Measurements from ENCODE around the gene RASSF5. TPM values are rescaled to one million over a fixed set of nuclear protein-coding genes. Genes with fewer than 3 reads are reported as not detected.

The RASSF5 gene
- total RNA-seq, 4 donors from 2014 or later: 6.6 to 23.0 (median 10.5) TPM

GRCh38 chr1:206558794-206559671, 51.7 kb downstream of the RASSF5 start:
- 60% methylated on average over 6 of the region's 6 CpGs for WGBS
- no peak for DNase-seq (ENCODE audit: extremely low spot score)
- H3K4me3 ChIP-seq: peak overlapping the region; percentile 54 to 67 (median 65)
- intact Hi-C loops (cut with DNase I): no loop called here
- peaks cover 47 to 76% (median 68%) of the 10 kb centered on the region in 4 donors for H3K4me1 ChIP-seq
- H3K27ac ChIP-seq (replicated peaks in 1 of 4): peak overlapping the region; percentile 50 to 81 (median 78)
- TF ChIP-seq POLR2A (IDR thresholded peaks at IDR 0.05; ENCODE audit: low read depth) (no peak), EP300 (IDR thresholded peaks at IDR 0.05) (no peak), POLR2AphosphoS5 (IDR thresholded peaks at IDR 0.05) (no peak), CTCF (IDR thresholded peaks at IDR 0.05) (no peak)
- no peaks in the 10 kb centered on the region for H3K27me3 ChIP-seq
- no peaks in the 10 kb centered on the region for H3K9me3 ChIP-seq
- H3K36me3 ChIP-seq: no peaks in the 10 kb centered on the region

- H3K4me1 ChIP-seq: peaks cover 47 to 72% (median 63%) of the 10 kb centered on the region in 4 donors
- peak overlapping the region; percentile 50 to 81 (median 78) for H3K27ac ChIP-seq (replicated peaks in 1 of 4)
- 68% methylated on average over 5 of the region's 5 CpGs for WGBS
- DNase-seq (ENCODE audit: extremely low spot score): no peak
- peak overlapping the region in 3 of 4 donors; percentile 54 to 67 (median 67) for H3K4me3 ChIP-seq
- intact Hi-C loops (cut with DNase I): no loop called here
- TF ChIP-seq POLR2AphosphoS5 (IDR thresholded peaks at IDR 0.05) (no peak), EP300 (IDR thresholded peaks at IDR 0.05) (no peak), POLR2A (IDR thresholded peaks at IDR 0.05; ENCODE audit: low read depth) (no peak), CTCF (IDR thresholded peaks at IDR 0.05) (no peak)
- no peaks in the 10 kb centered on the region for H3K9me3 ChIP-seq
- H3K27me3 ChIP-seq: no peaks in the 10 kb centered on the region
- no peaks in the 10 kb centered on the region for H3K36me3 ChIP-seq
Observed at GRCh38 chr1:206559672-206559995, 52.3 kb downstream of the RASSF5 start.

GRCh38 chr1:206560007-206560716, 52.8 kb downstream of the RASSF5 start:
- 52% methylated on average over 10 of the region's 10 CpGs for WGBS
- no peaks in the 10 kb centered on the region for H3K27me3 ChIP-seq
- peak overlapping the region; percentile 50 to 81 (median 78) for H3K27ac ChIP-seq (replicated peaks in 1 of 4)

GRCh38 chr1:206563367-206564207, 56.3 kb downstream of the RASSF5 start:
- H3K9me3 ChIP-seq: no peaks in the 10 kb centered on the region
- peaks cover 21 to 32% (median 26%) of the 10 kb centered on the region in 4 donors for H3K4me1 ChIP-seq
- no peak for DNase-seq (ENCODE audit: extremely low spot score)
- H3K27me3 ChIP-seq: no peaks in the 10 kb centered on the region
- TF ChIP-seq EP300 (IDR thresholded peaks at IDR 0.05): no peak
- no peak for TF ChIP-seq POLR2AphosphoS5 (IDR thresholded peaks at IDR 0.05)
- no peak for TF ChIP-seq CTCF (IDR thresholded peaks at IDR 0.05)
- no peak for TF ChIP-seq POLR2A (IDR thresholded peaks at IDR 0.05; ENCODE audit: low read depth)
- H3K4me3 ChIP-seq: no peak overlapping the region
- intact Hi-C loops (cut with DNase I): no loop called here
- H3K36me3 ChIP-seq: no peaks in the 10 kb centered on the region
- 63% methylated on average over 1 of the region's 1 CpG for WGBS
- no peak overlapping the region for H3K27ac ChIP-seq (replicated peaks in 1 of 4)

More at GRCh38 chr1:206560007-206560716, 52.8 kb downstream of the RASSF5 start:
- Histone ChIP-seq H3K9me3 (no peaks in the 10 kb centered on the region), H3K4me3 (peak overlapping the region in 2 of 4 donors; percentile 67), H3K36me3 (no peaks in the 10 kb centered on the region), H3K4me1 (peaks cover 43 to 67% (median 57%) of the 10 kb centered on the region in 4 donors)
- no peak for DNase-seq (ENCODE audit: extremely low spot score)
- intact Hi-C loops (cut with DNase I): no loop called here
- TF ChIP-seq POLR2A (IDR thresholded peaks at IDR 0.05; ENCODE audit: low read depth) (no peak), POLR2AphosphoS5 (IDR thresholded peaks at IDR 0.05) (peak in 1 of 2 donors; percentile 15), EP300 (IDR thresholded peaks at IDR 0.05) (peak; percentile 42)
